Mesenteric fat pad (tissue), 1 donor: Measurements from ENCODE around the gene MBNL1. TPM values are rescaled to one million over a fixed set of nuclear protein-coding genes. Genes with fewer than 3 reads are reported as not detected.

Experiments
- DNase-seq: peaks from one replicate; pipeline ENCODE4 v3.0.0-alpha.2; 2020; ENCODE audit warnings: low spot score
- total RNA-seq: library from RNA; stranded (reverse); fragmentation: NEBNext Ultra II Directional; extraction: Animal tissue kit (Norgen Biotek cat#: 25700); gene quantifications from one replicate; pipeline ENCODE4 v1.2.1, GENCODE V29; 2021
- donor health status: DM: yes; HTN: yes; CAD: no.

MBNL1 gene
- total RNA-seq, 1 donor from 2014 or later, result 284 TPM

GRCh38 chr3:152295806-152296205, 27.1 kb downstream of the MBNL1 start:
- DNase-seq, result no peak

- no peak for DNase-seq
These were observed 27.7 kb downstream of the MBNL1 start for GRCh38 chr3:152296382-152296781.

- no peak for DNase-seq
These were observed 28.2 kb downstream of the MBNL1 start for GRCh38 chr3:152296971-152297370.

GRCh38 chr3:152298393-152299248, 29.9 kb downstream of the MBNL1 start:
- DNase-seq, result no peak

- no peak for DNase-seq
These were observed 30.7 kb downstream of the MBNL1 start for GRCh38 chr3:152299249-152299976.

GRCh38 chr3:152300029-152300731, 31.5 kb downstream of the MBNL1 start:
- DNase-seq, result no peak

GRCh38 chr3:152301745-152302181, 33.0 kb downstream of the MBNL1 start:
- no peak for DNase-seq

GRCh38 chr3:152302521-152303021, 33.8 kb downstream of the MBNL1 start:
- DNase-seq, result no peak

- DNase-seq, result no peak
These were observed 35.4 kb downstream of the MBNL1 start for GRCh38 chr3:152304160-152304559.

GRCh38 chr3:152305075-152305474, 36.3 kb downstream of the MBNL1 start:
- no peak for DNase-seq

- DNase-seq, result no peak
These were observed 39.2 kb downstream of the MBNL1 start for GRCh38 chr3:152307829-152308474.

GRCh38 chr3:152308475-152308844, 39.7 kb downstream of the MBNL1 start:
- DNase-seq, result no peak

- DNase-seq, result no peak
These were observed 40.3 kb downstream of the MBNL1 start for GRCh38 chr3:152309031-152309430.

GRCh38 chr3:152309535-152310307, 41.0 kb downstream of the MBNL1 start:
- no peak for DNase-seq

GRCh38 chr3:152313430-152313829, 44.7 kb downstream of the MBNL1 start:
- DNase-seq, result no peak

GRCh38 chr3:152313914-152314313, 45.2 kb downstream of the MBNL1 start:
- no peak for DNase-seq

- DNase-seq, result no peak
These were observed 46.1 kb downstream of the MBNL1 start for GRCh38 chr3:152314677-152315353.

- DNase-seq, result no peak
These were observed 46.9 kb downstream of the MBNL1 start for GRCh38 chr3:152315623-152316022.

GRCh38 chr3:152316318-152316717, 47.6 kb downstream of the MBNL1 start:
- DNase-seq, result no peak

GRCh38 chr3:152317184-152317583, 48.5 kb downstream of the MBNL1 start:
- no peak for DNase-seq
